Mesothelial cell of epicardium (in vitro differentiated cells): Measurements from ENCODE around the gene SPATC1L. TPM values are rescaled to one million over a fixed set of nuclear protein-coding genes. Genes with fewer than 3 reads are reported as not detected.

ENCODE experiments used
- DNase-seq, 2 experiments: peaks; one replicate each; pipeline ENCODE4 v3.0.0; 2021; ENCODE audit warnings: low spot score in 2 of 2; ENCODE audit not compliant: unreplicated experiment in 2 of 2
- H3K27ac Mint-ChIP-seq: 2 replicates; pipeline ENCODE4 v1.8.0; 2021; ENCODE audit warnings: mixed read lengths
- H3K27me3 Mint-ChIP-seq: 2 replicates; pipeline ENCODE4 v1.8.0; 2021; ENCODE audit warnings: low read depth, mixed read lengths
- H3K36me3 Mint-ChIP-seq: 2 replicates; pipeline ENCODE4 v1.8.0; 2021; ENCODE audit warnings: mixed read lengths
- H3K4me1 Mint-ChIP-seq: 2 replicates; pipeline ENCODE4 v1.8.0; 2021; ENCODE audit warnings: mixed read lengths
- H3K4me3 Mint-ChIP-seq: 2 replicates; pipeline ENCODE4 v1.8.0; 2021; ENCODE audit warnings: mild to moderate bottlenecking, moderate library complexity, mixed read lengths
- H3K9me3 Mint-ChIP-seq: 2 replicates; pipeline ENCODE4 v1.8.0; 2021; ENCODE audit warnings: mixed read lengths
- CTCF ChIP-seq: fragments of 200-600 bp; sonication (generic); IDR thresholded peaks from one replicate; pipeline ENCODE4 v1.5.0; 2021; ENCODE audit warnings: antibody characterized with exemption; ENCODE audit not compliant: unreplicated experiment
- total RNA-seq: library from RNA; stranded (reverse); gene quantifications from 3 replicates; pipeline ENCODE4 v1.2.1, GENCODE V29; 2021

SPATC1L gene
- total RNA-seq, 1 donor from 2014 or later = 28.1 TPM

DNA sequence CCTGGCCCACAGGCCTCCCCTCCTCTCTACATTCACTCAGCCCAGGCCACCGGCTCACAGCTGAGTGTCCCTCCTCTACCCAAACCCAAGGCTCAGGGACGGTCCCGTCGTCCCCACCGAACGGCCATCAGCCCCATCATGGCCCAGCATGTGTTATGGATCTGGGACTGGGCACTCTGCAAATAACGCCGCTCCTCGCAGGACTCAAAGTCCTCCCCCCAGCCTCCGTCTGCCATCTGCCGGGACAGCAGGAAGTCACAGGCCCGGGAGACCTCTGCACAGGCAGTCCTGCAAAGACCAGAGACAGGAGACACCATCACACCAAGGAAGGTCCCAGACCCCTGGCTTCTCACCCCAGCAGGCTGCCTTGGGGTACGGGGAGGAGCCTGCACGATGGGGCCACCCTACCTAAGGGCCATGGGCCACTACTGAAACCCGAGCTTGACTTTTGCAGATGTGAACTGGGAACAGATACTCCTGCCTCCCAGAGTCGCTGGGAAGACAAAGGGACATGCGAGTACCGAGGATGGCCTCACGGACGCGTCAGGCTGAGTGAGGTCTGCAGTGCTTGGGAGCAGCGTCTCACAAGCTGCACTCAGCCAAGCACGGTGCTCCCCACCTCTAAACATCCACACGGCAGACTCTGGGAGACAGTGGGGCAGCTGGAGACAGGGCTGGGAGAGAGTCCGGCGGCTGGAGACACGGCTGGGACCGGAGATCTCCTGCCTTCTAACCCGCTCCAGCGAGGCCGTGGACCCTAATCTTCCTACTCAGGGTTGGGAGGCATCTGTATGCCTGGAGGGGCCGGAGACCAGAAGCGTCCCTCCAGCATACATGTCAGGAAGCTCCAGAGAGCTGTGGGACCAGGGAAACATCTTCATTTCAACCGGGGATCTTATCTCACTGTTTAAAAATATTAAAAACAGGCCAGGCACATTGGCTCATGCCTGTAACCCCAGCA is 10.4 kb upstream of the SPATC1L start:
- H3K36me3 Mint-ChIP-seq = peaks cover 39% of the 10 kb centered on the region
- H3K4me1 Mint-ChIP-seq = no peaks in the 10 kb centered on the region
- peak in 1 of 2 experiments; percentile 32 for DNase-seq
- no peak overlapping the region for H3K27ac Mint-ChIP-seq
- H3K9me3 Mint-ChIP-seq = peaks cover 4% of the 10 kb centered on the region
- no peaks in the 10 kb centered on the region for H3K27me3 Mint-ChIP-seq
- H3K4me3 Mint-ChIP-seq = no peak overlapping the region
- no peak for TF ChIP-seq CTCF

GRCh38 chr21:46193829-46194373 is 9.6 kb upstream of the SPATC1L start:
- Mint-ChIP-seq H3K27ac (no peak overlapping the region), H3K27me3 (no peaks in the 10 kb centered on the region), H3K4me1 (peaks cover 6% of the 10 kb centered on the region), H3K4me3 (no peak overlapping the region), H3K9me3 (no peaks in the 10 kb centered on the region), H3K36me3 (peaks cover 31% of the 10 kb centered on the region)
- no peak for TF ChIP-seq CTCF
- no peak for DNase-seq

DNA sequence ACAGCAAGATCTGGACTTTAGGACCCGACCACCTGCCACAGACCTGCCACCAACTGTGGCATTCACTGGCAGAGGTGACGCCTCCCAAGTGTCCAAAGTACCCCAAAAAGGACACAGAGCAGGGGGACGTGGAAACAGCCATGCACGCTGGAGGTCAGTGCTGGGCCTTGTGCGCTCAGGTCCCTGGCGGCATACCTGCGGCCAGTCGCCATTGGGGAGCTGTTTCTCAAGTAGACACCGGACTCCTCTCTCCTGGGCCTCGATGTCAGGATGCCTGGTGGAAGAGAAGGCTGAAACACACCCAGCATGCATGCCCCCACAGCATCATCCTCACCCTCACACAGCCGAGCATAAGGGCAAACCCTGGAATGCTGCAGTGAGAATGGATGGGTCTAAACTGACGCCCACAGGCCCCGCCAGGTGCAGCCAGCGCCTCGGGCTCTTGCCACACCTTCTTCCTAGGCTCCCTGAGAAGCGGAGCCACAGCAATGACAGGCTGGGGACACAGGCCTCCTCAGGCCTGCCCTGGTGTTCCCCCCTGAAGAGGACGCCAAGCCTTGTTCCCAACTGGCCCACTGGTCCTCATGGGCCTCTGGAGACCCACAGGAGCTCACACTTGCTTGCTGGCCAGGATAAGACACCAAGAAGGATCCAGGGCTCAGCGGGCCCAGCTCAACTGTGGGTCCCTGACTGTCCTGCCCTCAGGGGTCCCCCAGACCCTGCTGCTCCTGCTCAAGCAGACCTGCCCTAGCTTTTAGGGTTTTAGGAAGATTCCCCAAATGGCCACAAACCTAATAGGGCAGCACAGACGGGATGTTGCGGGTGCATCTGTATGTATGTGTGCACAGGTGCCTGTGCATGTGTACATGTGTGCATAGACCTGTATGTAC is 7.7 kb upstream of the SPATC1L start:
- Mint-ChIP-seq H3K27me3 (no peaks in the 10 kb centered on the region), H3K27ac (no peak overlapping the region), H3K4me1 (peaks cover 20% of the 10 kb centered on the region), H3K9me3 (no peaks in the 10 kb centered on the region), H3K4me3 (no peak overlapping the region), H3K36me3 (peaks cover 24% of the 10 kb centered on the region)
- peak in 1 of 2 experiments; percentile 35 for DNase-seq
- TF ChIP-seq CTCF = no peak

- H3K27ac Mint-ChIP-seq = no peak overlapping the region
- H3K9me3 Mint-ChIP-seq = no peaks in the 10 kb centered on the region
- peaks cover 23% of the 10 kb centered on the region for H3K36me3 Mint-ChIP-seq
- TF ChIP-seq CTCF = no peak
- H3K4me1 Mint-ChIP-seq = peaks cover 20% of the 10 kb centered on the region
- no peak overlapping the region for H3K4me3 Mint-ChIP-seq
- peak in 1 of 2 experiments; percentile 29 for DNase-seq
- no peaks in the 10 kb centered on the region for H3K27me3 Mint-ChIP-seq
These were observed 7.0 kb upstream of the SPATC1L start for GRCh38 chr21:46191257-46191685.

DNA sequence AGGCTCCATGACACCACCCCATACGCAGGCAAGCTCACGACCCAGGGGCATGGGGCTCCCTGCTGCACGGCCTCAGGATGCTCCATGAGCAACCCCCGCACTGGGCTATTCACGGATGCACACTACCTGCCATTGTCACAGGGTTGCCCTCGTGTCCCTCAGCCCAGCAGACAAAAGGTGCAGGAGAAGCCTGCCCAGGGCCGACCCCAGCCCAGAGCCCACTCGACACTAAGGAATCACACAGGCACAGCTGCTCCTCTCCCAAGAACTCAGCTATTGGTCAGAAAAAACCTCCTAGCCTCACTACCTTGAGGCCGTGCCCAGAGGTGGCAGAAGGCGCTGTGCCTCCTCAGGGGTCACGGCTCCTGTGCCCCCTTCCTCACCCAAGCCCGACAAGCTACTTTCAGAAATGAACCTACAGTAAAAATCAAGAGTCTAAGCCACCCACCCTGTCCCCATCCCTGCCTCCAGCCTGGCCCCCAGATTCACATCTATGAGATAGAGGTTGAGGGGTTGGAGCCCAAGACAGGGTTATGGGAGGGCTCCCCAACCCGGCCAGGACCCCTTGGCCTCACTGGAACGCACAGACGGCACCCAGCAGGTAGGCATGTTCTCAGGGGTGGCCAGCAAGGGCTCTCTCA is 6.4 kb upstream of the SPATC1L start:
- Mint-ChIP-seq H3K4me1 (peaks cover 20% of the 10 kb centered on the region), H3K4me3 (no peak overlapping the region), H3K27me3 (no peaks in the 10 kb centered on the region), H3K36me3 (peaks cover 20% of the 10 kb centered on the region), H3K27ac (no peak overlapping the region), H3K9me3 (no peaks in the 10 kb centered on the region)
- no peak for TF ChIP-seq CTCF
- peak in 1 of 2 experiments; percentile 33 for DNase-seq
